NCI-H146 treated with DMSO at 0.1 percent for 48 hours (cell line): Measurements from ENCODE around the gene MUC2.

Experiments used
- DNase-seq: peaks from one replicate; lab custom pipeline; 2025; ENCODE audit not compliant: unreplicated experiment; lab: John Stamatoyannopoulos, UW

Gene MUC2

GRCh38 chr11:1050581-1051355 is 23.9 kb upstream of the MUC2 start:
- DNase-seq, result peak; percentile 40

- DNase-seq, result no peak
Observed at GRCh38 chr11:1051356-1052132, 23.1 kb upstream of the MUC2 start.

- no peak for DNase-seq
Observed at GRCh38 chr11:1052133-1053011, 22.3 kb upstream of the MUC2 start.

- DNase-seq, result no peak
Observed at GRCh38 chr11:1053121-1053901, 21.4 kb upstream of the MUC2 start.

- peak; percentile 25 for DNase-seq
Observed at GRCh38 chr11:1054143-1055108, 20.2 kb upstream of the MUC2 start.

- no peak for DNase-seq
Observed at GRCh38 chr11:1055109-1055703, 19.5 kb upstream of the MUC2 start.

GRCh38 chr11:1055990-1056771 is 18.5 kb upstream of the MUC2 start:
- no peak for DNase-seq

- DNase-seq, result no peak
Observed at GRCh38 chr11:1057806-1058205, 16.9 kb upstream of the MUC2 start.

GRCh38 chr11:1059759-1060158 is 14.9 kb upstream of the MUC2 start:
- no peak for DNase-seq

GRCh38 chr11:1060410-1060809 is 14.3 kb upstream of the MUC2 start:
- DNase-seq, result no peak

- no peak for DNase-seq
Observed at GRCh38 chr11:1060852-1061616, 13.6 kb upstream of the MUC2 start.

- no peak for DNase-seq
Observed at GRCh38 chr11:1062075-1062820, 12.4 kb upstream of the MUC2 start.

- DNase-seq, result no peak
Observed at GRCh38 chr11:1064167-1064566, 10.5 kb upstream of the MUC2 start.

- DNase-seq, result no peak
Observed at GRCh38 chr11:1067812-1068496, 6.7 kb upstream of the MUC2 start.

- DNase-seq, result no peak
Observed at GRCh38 chr11:1069740-1070139, 4.9 kb upstream of the MUC2 start.
